ENCODE results near the gene RFFL.
"Not testable (repeated sequence)": the region's sequence is repeated elsewhere in the genome, so short reads cannot be mapped to it uniquely, and the experiment has no call there.

Gene RFFL

GRCh38 chr17:35002876-35003551 lies 60.5 kb downstream of the RFFL start:
- DNase-seq, result no peak

GRCh38 chr17:35001549-35001948 lies 62.0 kb downstream of the RFFL start:
- no peak for DNase-seq

GRCh38 chr17:35000965-35001364 lies 62.5 kb downstream of the RFFL start:
- DNase-seq, result not testable (repeated sequence)

- DNase-seq, result no peak
Observed at GRCh38 chr17:34999456-34999855, 64.1 kb downstream of the RFFL start.

- no peak for DNase-seq
Observed at GRCh38 chr17:34998205-34998604, 65.3 kb downstream of the RFFL start.

- no peak for DNase-seq
Observed at GRCh38 chr17:34997355-34997862, 66.1 kb downstream of the RFFL start.

- DNase-seq, result no peak
Observed at GRCh38 chr17:34996422-34997285, 66.9 kb downstream of the RFFL start.

- DNase-seq, result no peak
Observed at GRCh38 chr17:34993031-34993430, 70.5 kb downstream of the RFFL start.

GRCh38 chr17:34991606-34992005 lies 71.9 kb downstream of the RFFL start:
- no peak for DNase-seq

GRCh38 chr17:34990921-34991365 lies 72.6 kb downstream of the RFFL start:
- no peak for DNase-seq

- DNase-seq, result no peak
Observed at GRCh38 chr17:34989473-34989872, 74.0 kb downstream of the RFFL start.

- no peak for DNase-seq
Observed at GRCh38 chr17:34988644-34989043, 74.9 kb downstream of the RFFL start.

- DNase-seq, result no peak
Observed at GRCh38 chr17:34987232-34987631, 76.3 kb downstream of the RFFL start.

- no peak for DNase-seq
Observed at GRCh38 chr17:34981538-34982241, 81.8 kb downstream of the RFFL start.

GRCh38 chr17:34980681-34981537 lies 82.6 kb downstream of the RFFL start:
- DNase-seq, result peak; percentile 22

GRCh38 chr17:34980353-34980680 lies 83.2 kb downstream of the RFFL start, which contains the start of gene LIG3:
Gene LIG3 (plus strand): TSS chr17:34980512. CDS start chr17:34983006, 2,494 bp downstream.
- peak; percentile 87 for DNase-seq

GRCh38 chr17:34979650-34980352 lies 83.7 kb downstream of the RFFL start:
- no peak for DNase-seq

- no peak for DNase-seq
Observed at GRCh38 chr17:34979153-34979552, 84.4 kb downstream of the RFFL start.

- DNase-seq, result no peak
Observed at GRCh38 chr17:34974794-34975785, 88.4 kb downstream of the RFFL start.

- no peak for DNase-seq
Observed at GRCh38 chr17:34974179-34974578, 89.3 kb downstream of the RFFL start.

Measured in NCI-H1048 (cell line).